Astrocyte of the cerebellum (primary cell): Measurements from ENCODE around the gene NAA38.

ENCODE experiments used
- DNase-seq: peaks from one replicate; pipeline ENCODE4 v3.0.0-alpha.2; 2011; ENCODE audit warnings: low read depth
- H3K4me3 ChIP-seq: 2 replicates; pipeline ENCODE4 v1.5.1; 2011; ENCODE audit warnings: mild to moderate bottlenecking, low read depth, low read length, moderate library complexity
- in situ Hi-C: cut with HindIII; loops from 2 replicates; pipeline ENCODE4 v1.10.0; 2017; ENCODE audit warnings: low sequenced_read_pairs
- TF ChIP-seq, protein P1 (sequence below): IDR thresholded peaks from 2 replicates; pipeline ENCODE4 v1.5.1; 2012; ENCODE audit warnings: low read length, low read depth, moderate library complexity, mild to moderate bottlenecking; ENCODE audit errors: missing control alignments

The NAA38 gene

GRCh38 chr17:7886227-7887037, 29.1 kb upstream of the NAA38 start:
- in situ Hi-C loops: no loop called here
- TF ChIP-seq, protein P1, sequence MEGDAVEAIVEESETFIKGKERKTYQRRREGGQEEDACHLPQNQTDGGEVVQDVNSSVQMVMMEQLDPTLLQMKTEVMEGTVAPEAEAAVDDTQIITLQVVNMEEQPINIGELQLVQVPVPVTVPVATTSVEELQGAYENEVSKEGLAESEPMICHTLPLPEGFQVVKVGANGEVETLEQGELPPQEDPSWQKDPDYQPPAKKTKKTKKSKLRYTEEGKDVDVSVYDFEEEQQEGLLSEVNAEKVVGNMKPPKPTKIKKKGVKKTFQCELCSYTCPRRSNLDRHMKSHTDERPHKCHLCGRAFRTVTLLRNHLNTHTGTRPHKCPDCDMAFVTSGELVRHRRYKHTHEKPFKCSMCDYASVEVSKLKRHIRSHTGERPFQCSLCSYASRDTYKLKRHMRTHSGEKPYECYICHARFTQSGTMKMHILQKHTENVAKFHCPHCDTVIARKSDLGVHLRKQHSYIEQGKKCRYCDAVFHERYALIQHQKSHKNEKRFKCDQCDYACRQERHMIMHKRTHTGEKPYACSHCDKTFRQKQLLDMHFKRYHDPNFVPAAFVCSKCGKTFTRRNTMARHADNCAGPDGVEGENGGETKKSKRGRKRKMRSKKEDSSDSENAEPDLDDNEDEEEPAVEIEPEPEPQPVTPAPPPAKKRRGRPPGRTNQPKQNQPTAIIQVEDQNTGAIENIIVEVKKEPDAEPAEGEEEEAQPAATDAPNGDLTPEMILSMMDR: no peak
- no peak for DNase-seq
- peak overlapping the region; percentile 84 for H3K4me3 ChIP-seq

DNA sequence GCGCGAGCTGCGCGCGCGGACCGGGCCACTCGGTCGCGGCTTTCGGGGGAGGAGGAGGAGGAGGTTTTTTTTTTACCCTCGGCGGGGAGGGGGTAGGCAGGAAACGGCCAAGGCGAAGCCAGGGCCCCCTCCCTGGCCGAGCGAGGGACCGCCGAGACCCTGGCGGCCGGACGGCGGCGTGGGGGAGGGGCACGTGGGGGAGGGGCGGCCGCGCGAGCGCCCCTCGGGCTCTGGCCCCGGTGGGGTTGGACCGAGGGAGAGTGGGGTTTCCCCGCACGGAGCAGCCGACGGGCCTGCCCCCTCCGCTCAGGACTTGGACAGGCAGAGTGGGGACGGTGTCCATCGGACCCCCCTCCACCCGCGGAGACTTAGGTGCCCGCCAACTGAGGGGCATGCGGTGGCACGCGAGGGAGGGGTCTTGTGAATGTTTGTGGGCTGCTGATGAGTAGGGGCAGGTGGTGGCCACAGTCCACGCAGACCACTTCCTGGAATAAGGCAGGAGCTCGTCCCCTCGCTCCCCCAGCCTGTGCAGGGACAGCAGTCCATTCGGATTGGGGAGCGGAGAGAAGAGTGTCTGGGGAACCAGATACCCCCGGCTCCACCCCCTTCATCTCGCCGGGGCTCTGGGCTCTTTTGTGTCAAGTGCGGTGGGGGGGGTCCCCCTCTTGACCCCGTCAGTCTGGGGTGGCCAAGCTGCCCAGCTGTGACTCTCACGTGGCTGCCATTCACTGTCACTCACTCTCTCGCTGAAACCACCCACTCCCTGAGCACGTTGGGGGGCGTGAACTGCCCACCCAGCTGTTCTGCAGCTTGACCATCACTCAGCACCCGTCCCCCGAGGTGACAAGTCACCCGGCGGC, 28.2 kb upstream of the NAA38 start:
- in situ Hi-C loops: no loop called here
- peak overlapping the region; percentile 84 for H3K4me3 ChIP-seq
- no peak for DNase-seq
- TF ChIP-seq, protein P1: no peak

DNA sequence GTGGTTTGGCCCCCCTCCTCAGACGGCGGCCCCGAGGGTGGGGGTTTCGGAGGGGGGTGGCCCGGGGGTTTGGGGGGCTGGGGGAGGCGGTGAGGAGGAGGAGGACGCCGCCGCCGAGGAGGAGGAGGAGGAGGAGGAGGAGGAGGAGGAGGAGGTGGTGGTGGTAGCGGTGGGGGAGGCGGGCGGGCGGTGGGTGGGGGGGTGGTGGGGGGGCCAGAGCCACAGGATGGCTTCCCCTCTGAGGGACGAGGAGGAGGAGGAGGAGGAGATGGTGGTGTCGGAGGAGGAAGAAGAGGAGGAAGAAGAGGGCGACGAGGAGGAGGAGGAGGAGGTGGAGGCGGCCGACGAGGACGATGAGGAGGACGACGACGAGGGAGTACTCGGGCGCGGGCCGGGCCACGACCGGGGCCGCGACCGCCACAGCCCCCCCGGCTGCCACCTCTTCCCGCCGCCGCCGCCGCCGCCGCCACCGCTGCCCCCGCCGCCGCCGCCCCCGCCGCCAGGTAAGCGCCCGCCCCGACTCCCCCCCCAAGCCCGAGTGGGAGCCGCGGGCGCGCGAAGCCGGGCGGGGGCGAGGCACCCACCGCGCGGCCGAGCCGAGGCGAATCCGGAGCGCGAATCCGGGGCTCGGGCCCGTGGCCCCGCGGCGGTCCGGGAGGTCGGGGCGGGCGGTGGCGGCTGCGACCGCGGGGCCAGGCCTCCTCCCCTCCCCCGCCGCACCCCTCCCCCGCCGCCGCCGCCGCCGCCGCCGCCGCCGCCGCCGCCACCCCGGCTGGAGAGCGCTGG, 27.4 kb upstream of the NAA38 start:
- peak overlapping the region; percentile 84 for H3K4me3 ChIP-seq
- DNase-seq: no peak
- TF ChIP-seq, protein P1: no peak
- in situ Hi-C loops: no loop called here

GRCh38 chr17:7883781-7884386, 26.5 kb upstream of the NAA38 start:
- in situ Hi-C loops: no loop called here
- DNase-seq: no peak
- TF ChIP-seq, protein P1: no peak
- H3K4me3 ChIP-seq: peak overlapping the region; percentile 84

DNA sequence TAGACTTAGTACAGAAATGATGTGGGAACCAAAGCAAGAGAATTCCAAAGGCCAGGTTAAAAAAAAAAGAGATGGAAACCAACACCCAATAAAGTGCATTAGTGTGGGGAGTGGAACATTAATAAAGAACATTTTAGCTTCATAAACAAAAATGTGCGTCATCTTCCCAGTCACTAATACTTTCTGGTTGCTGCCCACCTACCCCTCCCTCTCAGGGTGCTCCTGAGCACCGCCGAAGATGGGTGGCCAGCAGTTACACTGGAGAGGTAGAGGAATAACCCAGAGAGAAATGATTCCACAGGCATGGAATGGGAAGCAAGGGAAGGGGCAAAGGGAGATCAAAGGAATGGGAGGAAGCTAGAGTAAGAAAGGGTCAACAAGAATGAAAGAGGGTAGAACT, 25.3 kb upstream of the NAA38 start:
- no peak overlapping the region for H3K4me3 ChIP-seq
- TF ChIP-seq, protein P1: no peak

DNA sequence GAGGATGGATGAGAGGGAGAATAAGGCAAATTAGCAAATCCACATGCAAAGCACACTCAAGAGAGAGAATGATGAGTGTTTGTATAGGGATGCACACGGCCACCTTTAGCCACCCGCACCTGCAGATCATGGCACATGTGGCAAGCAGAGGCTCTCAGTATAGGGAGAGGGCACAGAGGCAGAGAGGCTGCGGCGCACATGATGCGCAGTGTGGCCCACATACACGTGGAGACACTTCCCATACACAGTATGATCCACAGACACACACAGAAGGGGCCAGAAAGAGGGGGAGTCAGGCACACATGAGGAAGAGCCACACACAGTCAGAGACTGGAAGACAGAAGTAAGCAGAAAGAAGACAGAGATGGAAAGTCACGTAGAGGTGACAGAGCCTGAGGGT, 24.7 kb upstream of the NAA38 start:
- in situ Hi-C loops: no loop called here
- no peak overlapping the region for H3K4me3 ChIP-seq
- TF ChIP-seq, protein P1: no peak
- DNase-seq: no peak

More for the DNA sequence above, 25.3 kb upstream of the NAA38 start:
- in situ Hi-C loops: no loop called here
- DNase-seq: no peak
